Adrenal gland (tissue), 5 donors: ENCODE results near the gene SESN1.

Experiments used
- POLR2A ChIP-seq, 2 donors: fragments of 450-650 bp; IDR thresholded peaks; one replicate each; pipeline ENCODE4 v1.6.1; 2017; ENCODE audit warnings: antibody characterized with exemption in 2 of 2, mild to moderate bottlenecking in 2 of 2, moderate library complexity in 1 of 2
- TF ChIP-seq, protein P1 (sequence below), 6 experiments: fragments of 450-650 bp in 4 of 6; fragments of 200-600 bp in 2 of 6; sonication (generic) in 1 of 6; IDR thresholded peaks; 1 replicate in 5 of 6; 2 replicates in 1 of 6; pipeline versions ENCODE4 v1.5.1 to v1.8.0; 2016 to 2021; ENCODE audit warnings: antibody characterized with exemption in 6 of 6, mild to moderate bottlenecking in 2 of 6, moderate library complexity in 1 of 6
- donor health status: DM: no; HTN: no; CAD: no.

DNA sequence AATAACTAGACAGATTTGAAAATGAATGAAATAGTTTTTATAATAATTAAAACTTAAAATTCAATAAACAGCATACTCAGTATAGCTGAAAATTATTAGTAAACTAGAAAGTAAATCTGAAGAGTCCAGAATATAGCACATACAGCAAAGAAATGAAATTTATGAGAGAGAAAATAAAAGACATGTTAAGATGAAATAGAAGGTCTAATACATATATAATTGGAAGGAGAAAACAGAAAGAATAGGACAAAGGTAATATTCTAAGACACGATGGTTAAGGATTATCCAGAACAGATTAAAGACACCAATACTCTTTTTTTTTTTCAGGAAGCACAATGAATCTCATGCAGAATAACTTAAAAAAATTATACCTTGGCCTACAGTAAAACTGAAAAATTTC, 69.0 kb downstream of the SESN1 start:
- TF ChIP-seq, protein P1, sequence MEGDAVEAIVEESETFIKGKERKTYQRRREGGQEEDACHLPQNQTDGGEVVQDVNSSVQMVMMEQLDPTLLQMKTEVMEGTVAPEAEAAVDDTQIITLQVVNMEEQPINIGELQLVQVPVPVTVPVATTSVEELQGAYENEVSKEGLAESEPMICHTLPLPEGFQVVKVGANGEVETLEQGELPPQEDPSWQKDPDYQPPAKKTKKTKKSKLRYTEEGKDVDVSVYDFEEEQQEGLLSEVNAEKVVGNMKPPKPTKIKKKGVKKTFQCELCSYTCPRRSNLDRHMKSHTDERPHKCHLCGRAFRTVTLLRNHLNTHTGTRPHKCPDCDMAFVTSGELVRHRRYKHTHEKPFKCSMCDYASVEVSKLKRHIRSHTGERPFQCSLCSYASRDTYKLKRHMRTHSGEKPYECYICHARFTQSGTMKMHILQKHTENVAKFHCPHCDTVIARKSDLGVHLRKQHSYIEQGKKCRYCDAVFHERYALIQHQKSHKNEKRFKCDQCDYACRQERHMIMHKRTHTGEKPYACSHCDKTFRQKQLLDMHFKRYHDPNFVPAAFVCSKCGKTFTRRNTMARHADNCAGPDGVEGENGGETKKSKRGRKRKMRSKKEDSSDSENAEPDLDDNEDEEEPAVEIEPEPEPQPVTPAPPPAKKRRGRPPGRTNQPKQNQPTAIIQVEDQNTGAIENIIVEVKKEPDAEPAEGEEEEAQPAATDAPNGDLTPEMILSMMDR (IDR thresholded peaks at IDR 0.05): no peak
- TF ChIP-seq POLR2A (IDR thresholded peaks at IDR 0.05): no peak
